ENCODE measurements around the gene PLCB3. TPM values are rescaled to one million over a fixed set of nuclear protein-coding genes. Genes with fewer than 3 reads are reported as not detected.
A peak's percentile ranks its signal among the peaks of the same experiment; 100 is the strongest.

Gene PLCB3
- total RNA-seq, 1 donor from 2014 or later: 20.8 TPM

- Histone ChIP-seq H3K27me3 (ENCODE audit: control insufficient read depth, insufficient read depth, low read length) (no peaks in the 10 kb centered on the region), H3K36me3 (ENCODE audit: control insufficient read depth, insufficient read depth, low read length) (peaks cover 1% of the 10 kb centered on the region), H3K4me3 (ENCODE audit: low read depth, low read length) (no peak overlapping the region)
- FAIRE-seq: no peak
- TF ChIP-seq CTCF (IDR thresholded peaks at IDR 0.05; ENCODE audit: insufficient read depth, low read length, severe bottlenecking): no peak
- DNase-seq (ENCODE audit: low read depth): no peak
Observed at GRCh38 chr11:64229090-64229743, 22.1 kb upstream of the PLCB3 start.

- FAIRE-seq (no peak), DNase-seq (ENCODE audit: low read depth) (no peak)
- Histone ChIP-seq H3K27me3 (ENCODE audit: control insufficient read depth, insufficient read depth, low read length) (no peaks in the 10 kb centered on the region), H3K4me3 (ENCODE audit: low read depth, low read length) (peak overlapping the region; percentile 86), H3K36me3 (ENCODE audit: control insufficient read depth, insufficient read depth, low read length) (no peaks in the 10 kb centered on the region)
- TF ChIP-seq CTCF (IDR thresholded peaks at IDR 0.05; ENCODE audit: insufficient read depth, low read length, severe bottlenecking): no peak
Observed at GRCh38 chr11:64229744-64230170, 21.6 kb upstream of the PLCB3 start.

- no peaks in the 10 kb centered on the region for H3K36me3 ChIP-seq (ENCODE audit: control insufficient read depth, insufficient read depth, low read length)
- DNase-seq (ENCODE audit: low read depth) (peak; percentile 81), FAIRE-seq (no peak)
- H3K27me3 ChIP-seq (ENCODE audit: control insufficient read depth, insufficient read depth, low read length): no peaks in the 10 kb centered on the region
- TF ChIP-seq CTCF (IDR thresholded peaks at IDR 0.05; ENCODE audit: insufficient read depth, low read length, severe bottlenecking): no peak
- H3K4me3 ChIP-seq (ENCODE audit: low read depth, low read length): peak within 1 kb of the TSS; percentile 86
Observed at GRCh38 chr11:64230171-64230984, 21.0 kb upstream of the PLCB3 start, which contains the start of gene DNAJC4. TSS of gene DNAJC4 (plus strand) at chr11:64230548. CDS start at chr11:64230855, 307 bp downstream.

- H3K36me3 ChIP-seq (ENCODE audit: control insufficient read depth, insufficient read depth, low read length): no peaks in the 10 kb centered on the region
- FAIRE-seq (no peak), DNase-seq (ENCODE audit: low read depth) (no peak)
- TF ChIP-seq CTCF (IDR thresholded peaks at IDR 0.05; ENCODE audit: insufficient read depth, low read length, severe bottlenecking): no peak
- peak overlapping the region; percentile 86 for H3K4me3 ChIP-seq (ENCODE audit: low read depth, low read length)
- no peaks in the 10 kb centered on the region for H3K27me3 ChIP-seq (ENCODE audit: control insufficient read depth, insufficient read depth, low read length)
Observed at GRCh38 chr11:64230985-64231365, 20.4 kb upstream of the PLCB3 start.

- Histone ChIP-seq H3K27me3 (ENCODE audit: control insufficient read depth, insufficient read depth, low read length) (no peaks in the 10 kb centered on the region), H3K36me3 (ENCODE audit: control insufficient read depth, insufficient read depth, low read length) (no peaks in the 10 kb centered on the region), H3K4me3 (ENCODE audit: low read depth, low read length) (no peak overlapping the region)
- FAIRE-seq: no peak
- no peak for DNase-seq (ENCODE audit: low read depth)
- TF ChIP-seq CTCF (IDR thresholded peaks at IDR 0.05; ENCODE audit: insufficient read depth, low read length, severe bottlenecking): no peak
Observed at GRCh38 chr11:64231546-64231945, 19.8 kb upstream of the PLCB3 start.

All from bronchial epithelial cell (primary cell).